Neural cell (in vitro differentiated cells): Measurements from ENCODE around the gene NAA11.

Experiments used
- EZH2 ChIP-seq: fragments of 200-600, 300-800 bp; shearing (Covaris generic), sonication (generic); IDR thresholded peaks from 2 replicates; pipeline ENCODE4 v1.6.1; 2014; ENCODE audit warnings: antibody characterized with exemption, low read length, borderline replicate concordance, mild to moderate bottlenecking; ENCODE audit not compliant: insufficient read depth, poor library complexity, severe bottlenecking
- TF ChIP-seq, protein P1 (sequence below): fragments of 450-650 bp; IDR thresholded peaks from 2 replicates; pipeline ENCODE4 v1.5.1; 2014; ENCODE audit warnings: antibody characterized with exemption, mild to moderate bottlenecking, moderate library complexity; ENCODE audit not compliant: poor library complexity, severe bottlenecking
- TF ChIP-seq, protein P2 (sequence below): IDR thresholded peaks from 2 replicates; pipeline ENCODE4 v1.6.1; 2012; ENCODE audit warnings: borderline replicate concordance

GRCh38 chr4:79325864-79326328 is at the start of gene NAA11:
- TF ChIP-seq, protein P1, sequence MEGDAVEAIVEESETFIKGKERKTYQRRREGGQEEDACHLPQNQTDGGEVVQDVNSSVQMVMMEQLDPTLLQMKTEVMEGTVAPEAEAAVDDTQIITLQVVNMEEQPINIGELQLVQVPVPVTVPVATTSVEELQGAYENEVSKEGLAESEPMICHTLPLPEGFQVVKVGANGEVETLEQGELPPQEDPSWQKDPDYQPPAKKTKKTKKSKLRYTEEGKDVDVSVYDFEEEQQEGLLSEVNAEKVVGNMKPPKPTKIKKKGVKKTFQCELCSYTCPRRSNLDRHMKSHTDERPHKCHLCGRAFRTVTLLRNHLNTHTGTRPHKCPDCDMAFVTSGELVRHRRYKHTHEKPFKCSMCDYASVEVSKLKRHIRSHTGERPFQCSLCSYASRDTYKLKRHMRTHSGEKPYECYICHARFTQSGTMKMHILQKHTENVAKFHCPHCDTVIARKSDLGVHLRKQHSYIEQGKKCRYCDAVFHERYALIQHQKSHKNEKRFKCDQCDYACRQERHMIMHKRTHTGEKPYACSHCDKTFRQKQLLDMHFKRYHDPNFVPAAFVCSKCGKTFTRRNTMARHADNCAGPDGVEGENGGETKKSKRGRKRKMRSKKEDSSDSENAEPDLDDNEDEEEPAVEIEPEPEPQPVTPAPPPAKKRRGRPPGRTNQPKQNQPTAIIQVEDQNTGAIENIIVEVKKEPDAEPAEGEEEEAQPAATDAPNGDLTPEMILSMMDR, result no peak
- TF ChIP-seq, protein P2, sequence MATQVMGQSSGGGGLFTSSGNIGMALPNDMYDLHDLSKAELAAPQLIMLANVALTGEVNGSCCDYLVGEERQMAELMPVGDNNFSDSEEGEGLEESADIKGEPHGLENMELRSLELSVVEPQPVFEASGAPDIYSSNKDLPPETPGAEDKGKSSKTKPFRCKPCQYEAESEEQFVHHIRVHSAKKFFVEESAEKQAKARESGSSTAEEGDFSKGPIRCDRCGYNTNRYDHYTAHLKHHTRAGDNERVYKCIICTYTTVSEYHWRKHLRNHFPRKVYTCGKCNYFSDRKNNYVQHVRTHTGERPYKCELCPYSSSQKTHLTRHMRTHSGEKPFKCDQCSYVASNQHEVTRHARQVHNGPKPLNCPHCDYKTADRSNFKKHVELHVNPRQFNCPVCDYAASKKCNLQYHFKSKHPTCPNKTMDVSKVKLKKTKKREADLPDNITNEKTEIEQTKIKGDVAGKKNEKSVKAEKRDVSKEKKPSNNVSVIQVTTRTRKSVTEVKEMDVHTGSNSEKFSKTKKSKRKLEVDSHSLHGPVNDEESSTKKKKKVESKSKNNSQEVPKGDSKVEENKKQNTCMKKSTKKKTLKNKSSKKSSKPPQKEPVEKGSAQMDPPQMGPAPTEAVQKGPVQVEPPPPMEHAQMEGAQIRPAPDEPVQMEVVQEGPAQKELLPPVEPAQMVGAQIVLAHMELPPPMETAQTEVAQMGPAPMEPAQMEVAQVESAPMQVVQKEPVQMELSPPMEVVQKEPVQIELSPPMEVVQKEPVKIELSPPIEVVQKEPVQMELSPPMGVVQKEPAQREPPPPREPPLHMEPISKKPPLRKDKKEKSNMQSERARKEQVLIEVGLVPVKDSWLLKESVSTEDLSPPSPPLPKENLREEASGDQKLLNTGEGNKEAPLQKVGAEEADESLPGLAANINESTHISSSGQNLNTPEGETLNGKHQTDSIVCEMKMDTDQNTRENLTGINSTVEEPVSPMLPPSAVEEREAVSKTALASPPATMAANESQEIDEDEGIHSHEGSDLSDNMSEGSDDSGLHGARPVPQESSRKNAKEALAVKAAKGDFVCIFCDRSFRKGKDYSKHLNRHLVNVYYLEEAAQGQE, result no peak
- TF ChIP-seq EZH2, result no peak
